HG03039 (cell line): ENCODE results near the gene CCDC148.

Experiments used
- ATAC-seq: cut with Tn5 transposase; IDR thresholded peaks from one replicate; pipeline ENCODE4 v1.9.1; 2021; ENCODE audit warnings: mild to moderate bottlenecking, moderate library complexity; ENCODE audit not compliant: unreplicated experiment

CCDC148 gene

GRCh38 chr2:158182676-158183295 is 273.8 kb downstream of the CCDC148 start:
- no peak for ATAC-seq

GRCh38 chr2:158181171-158181570 is 275.4 kb downstream of the CCDC148 start:
- ATAC-seq: no peak

- ATAC-seq: no peak
Observed at GRCh38 chr2:158179660-158180059, 276.9 kb downstream of the CCDC148 start.

- ATAC-seq: no peak
Observed at GRCh38 chr2:158178646-158179045, 277.9 kb downstream of the CCDC148 start.

GRCh38 chr2:158174956-158175355 is 281.6 kb downstream of the CCDC148 start:
- no peak for ATAC-seq

GRCh38 chr2:158174495-158174894 is 282.1 kb downstream of the CCDC148 start:
- no peak for ATAC-seq

- ATAC-seq: no peak
Observed at GRCh38 chr2:158172719-158173118, 283.8 kb downstream of the CCDC148 start.

GRCh38 chr2:158154596-158154995 is 302.0 kb downstream of the CCDC148 start:
- no peak for ATAC-seq

- no peak for ATAC-seq
Observed at GRCh38 chr2:158153270-158154015, 303.1 kb downstream of the CCDC148 start.

- ATAC-seq: no peak
Observed at GRCh38 chr2:158144914-158145625, 311.5 kb downstream of the CCDC148 start.

GRCh38 chr2:158143703-158144360 is 312.7 kb downstream of the CCDC148 start:
- no peak for ATAC-seq

- no peak for ATAC-seq
Observed at GRCh38 chr2:158142568-158143332, 313.8 kb downstream of the CCDC148 start.

GRCh38 chr2:158142165-158142564 is 314.4 kb downstream of the CCDC148 start:
- ATAC-seq: no peak

- ATAC-seq: no peak
Observed at GRCh38 chr2:158140201-158140600, 316.4 kb downstream of the CCDC148 start.

- ATAC-seq: no peak
Observed at GRCh38 chr2:158138255-158138654, 318.3 kb downstream of the CCDC148 start.

GRCh38 chr2:158135096-158135495 is 321.5 kb downstream of the CCDC148 start:
- no peak for ATAC-seq

GRCh38 chr2:158134655-158135054 is 321.9 kb downstream of the CCDC148 start:
- no peak for ATAC-seq

- ATAC-seq: no peak
Observed at GRCh38 chr2:158134055-158134454, 322.5 kb downstream of the CCDC148 start.

GRCh38 chr2:158131919-158132566 is 324.5 kb downstream of the CCDC148 start:
- ATAC-seq: no peak

- ATAC-seq: no peak
Observed at GRCh38 chr2:158131483-158131912, 325.1 kb downstream of the CCDC148 start.
